ENCODE data around the gene TMEM86B.
"Not testable (repeated sequence)": the region's sequence is repeated elsewhere in the genome, so short reads cannot be mapped to it uniquely, and the experiment has no call there.

TMEM86B gene

GRCh38 chr19:55228015-55228391 lies 560 bp downstream of the TMEM86B start:
- no peak overlapping the region for H3K4me3 Mint-ChIP-seq
- TF ChIP-seq CTCF (IDR thresholded peaks at IDR 0.05): no peak
- no peaks in the 10 kb centered on the region for H3K9me3 Mint-ChIP-seq
- peak overlapping the region; percentile 72 for H3K27ac Mint-ChIP-seq
- peaks cover 21% of the 10 kb centered on the region for H3K36me3 Mint-ChIP-seq (ENCODE audit: low read depth)
- peaks cover 5% of the 10 kb centered on the region for H3K27me3 Mint-ChIP-seq (ENCODE audit: low read depth, poor library complexity)
- no peak for DNase-seq
- peaks cover 12% of the 10 kb centered on the region for H3K4me1 Mint-ChIP-seq

GRCh38 chr19:55227241-55228014 lies 1.1 kb downstream of the TMEM86B start:
- peaks cover 17% of the 10 kb centered on the region for H3K36me3 Mint-ChIP-seq (ENCODE audit: low read depth)
- H3K9me3 Mint-ChIP-seq: no peaks in the 10 kb centered on the region
- peaks cover 5% of the 10 kb centered on the region for H3K27me3 Mint-ChIP-seq (ENCODE audit: low read depth, poor library complexity)
- no peak overlapping the region for H3K4me3 Mint-ChIP-seq
- no peak for TF ChIP-seq CTCF (IDR thresholded peaks at IDR 0.05)
- H3K4me1 Mint-ChIP-seq: peaks cover 6% of the 10 kb centered on the region
- peak overlapping the region; percentile 72 for H3K27ac Mint-ChIP-seq
- no peak for DNase-seq

GRCh38 chr19:55226788-55227187 lies 1.8 kb downstream of the TMEM86B start:
- Mint-ChIP-seq H3K4me3 (no peak overlapping the region), H3K9me3 (no peaks in the 10 kb centered on the region), H3K36me3 (ENCODE audit: low read depth) (peaks cover 11% of the 10 kb centered on the region), H3K27me3 (ENCODE audit: low read depth, poor library complexity) (peaks cover 5% of the 10 kb centered on the region), H3K27ac (peak overlapping the region; percentile 82), H3K4me1 (no peaks in the 10 kb centered on the region)
- DNase-seq: no peak
- TF ChIP-seq CTCF (IDR thresholded peaks at IDR 0.05): no peak

GRCh38 chr19:55226273-55226672 lies 2.3 kb downstream of the TMEM86B start:
- Mint-ChIP-seq H3K27me3 (ENCODE audit: low read depth, poor library complexity) (peaks cover 5% of the 10 kb centered on the region), H3K4me1 (no peaks in the 10 kb centered on the region), H3K36me3 (ENCODE audit: low read depth) (peaks cover 16% of the 10 kb centered on the region), H3K27ac (peak overlapping the region; percentile 82), H3K4me3 (no peak overlapping the region), H3K9me3 (no peaks in the 10 kb centered on the region)
- DNase-seq: no peak
- TF ChIP-seq CTCF (IDR thresholded peaks at IDR 0.05): no peak

GRCh38 chr19:55225415-55225958 lies 3.1 kb downstream of the TMEM86B start:
- Mint-ChIP-seq H3K27ac (peak overlapping the region; percentile 61), H3K9me3 (peaks cover 5% of the 10 kb centered on the region), H3K27me3 (ENCODE audit: low read depth, poor library complexity) (peaks cover 5% of the 10 kb centered on the region), H3K4me1 (no peaks in the 10 kb centered on the region), H3K36me3 (ENCODE audit: low read depth) (peaks cover 24% of the 10 kb centered on the region), H3K4me3 (no peak overlapping the region)
- TF ChIP-seq CTCF (IDR thresholded peaks at IDR 0.05): no peak
- DNase-seq: no peak

GRCh38 chr19:55224679-55225414 lies 3.7 kb downstream of the TMEM86B start:
- Mint-ChIP-seq H3K9me3 (peaks cover 11% of the 10 kb centered on the region), H3K36me3 (ENCODE audit: low read depth) (peaks cover 30% of the 10 kb centered on the region)
- H3K4me1 Mint-ChIP-seq; H3K4me3 Mint-ChIP-seq; H3K27me3 Mint-ChIP-seq (ENCODE audit: low read depth, poor library complexity); H3K27ac Mint-ChIP-seq; DNase-seq: not testable (repeated sequence)
